HepG2 (cell line): Measurements from ENCODE around the gene PARK7. TPM values are rescaled to one million over a fixed set of nuclear protein-coding genes. Genes with fewer than 3 reads are reported as not detected.

Experiments used
- AFF4 ChIP-seq: sonication (generic); formaldehyde crosslinking; IDR thresholded peaks from 2 replicates; pipeline ENCODE4 v1.4.0; 2020; ENCODE audit warnings: missing genetic modification reagents
- DMAP1 ChIP-seq: IDR thresholded peaks from 2 replicates; pipeline ENCODE4 v1.6.1; 2016
- ELK4 ChIP-seq: sonication (generic); formaldehyde crosslinking; IDR thresholded peaks from 2 replicates; pipeline ENCODE4 v1.9.0; 2021; ENCODE audit warnings: missing genetic modification reagents, borderline replicate concordance
- FOXP4 ChIP-seq: sonication (generic); formaldehyde crosslinking; IDR thresholded peaks from 2 replicates; pipeline ENCODE4 v1.4.0; 2020; ENCODE audit warnings: missing genetic modification reagents
- HIC2 ChIP-seq: sonication (generic); formaldehyde crosslinking; IDR thresholded peaks from 2 replicates; pipeline ENCODE4 v1.9.0; 2022; ENCODE audit warnings: low read depth, missing genetic modification reagents
- JUND ChIP-seq: sonication (generic); formaldehyde crosslinking; IDR thresholded peaks from 2 replicates; pipeline ENCODE4 v1.8.0; 2022; ENCODE audit warnings: mild to moderate bottlenecking, missing genetic modification reagents
- KLF12 ChIP-seq: sonication (generic); formaldehyde crosslinking; IDR thresholded peaks from 2 replicates; pipeline ENCODE4 v1.4.0; 2020; ENCODE audit warnings: missing genetic modification reagents, borderline replicate concordance
- MAFK ChIP-seq, 2 experiments: IDR thresholded peaks in 1 of 2; conservative IDR thresholded peaks in 1 of 2; 2 replicates each; pipeline ENCODE4 v1.6.1; 2011; ENCODE audit warnings: improper control_type of control experiment in 2 of 2, low read length in 2 of 2
- SRF ChIP-seq: IDR thresholded peaks from 2 replicates; pipeline ENCODE4 v1.6.1; 2011; ENCODE audit warnings: mild to moderate bottlenecking, low read depth, low read length, moderate library complexity
- WIZ ChIP-seq: sonication (generic); formaldehyde crosslinking; IDR thresholded peaks from 2 replicates; pipeline ENCODE4 v1.5.1; 2020; ENCODE audit warnings: mild to moderate bottlenecking, missing genetic modification reagents
- ZFP37 ChIP-seq: sonication (generic); formaldehyde crosslinking; IDR thresholded peaks from 2 replicates; pipeline ENCODE4 v1.4.0; 2020; ENCODE audit warnings: missing genetic modification reagents, borderline replicate concordance
- ZMYM3 ChIP-seq: sonication (generic); formaldehyde crosslinking; IDR thresholded peaks from 2 replicates; pipeline ENCODE4 v1.5.1; 2020; ENCODE audit warnings: mild to moderate bottlenecking, missing genetic modification reagents
- ZNF547 ChIP-seq: sonication (generic); formaldehyde crosslinking; IDR thresholded peaks from 2 replicates; pipeline ENCODE4 v1.5.1; 2020; ENCODE audit warnings: mild to moderate bottlenecking, missing genetic modification reagents
- ZNF576 ChIP-seq: sonication (generic); formaldehyde crosslinking; IDR thresholded peaks from 2 replicates; pipeline ENCODE4 v1.4.0; 2020; ENCODE audit warnings: mild to moderate bottlenecking, missing genetic modification reagents
- ZNF605 ChIP-seq: sonication (generic); formaldehyde crosslinking; IDR thresholded peaks from 2 replicates; pipeline ENCODE4 v1.8.0; 2022; ENCODE audit warnings: mild to moderate bottlenecking, missing genetic modification reagents
- ZNF800 ChIP-seq: sonication (generic); formaldehyde crosslinking; IDR thresholded peaks from 2 replicates; pipeline ENCODE4 v1.4.0; 2020; ENCODE audit warnings: missing genetic modification reagents
- polyA plus RNA-seq, 8 experiments: library from polyadenylated mRNA; depleted of rRNA in 3 of 8; stranded (reverse) in 7 of 8; unstranded in 1 of 8; fragments of >200 nt; fragmentation: Illumina TruSeq in 4 of 8; extraction: Trizol in 4 of 8; gene quantifications; 2 replicates each; pipeline versions ENCODE4 v1.2.1 to v1.2.3, GENCODE V29; 2011 to 2016; ENCODE audit warnings: low read depth in 4 of 8, missing spikeins in 1 of 8, mixed read lengths in 1 of 8; ENCODE audit not compliant: insufficient read depth in 1 of 8
- total RNA-seq, 5 experiments: library from RNA; depleted of rRNA; stranded (reverse); fragments of >200 nt; fragmentation: Illumina TruSeq; extraction: Trizol; gene quantifications; 2 replicates each; pipeline ENCODE4 v1.2.3, GENCODE V29; 2016; ENCODE audit warnings: low read depth in 1 of 5

PARK7 gene
- total and polyA plus RNA-seq, 2 of the 13 experiments (the other 11 are each of a cell fraction or from before 2014, with no cell fraction given): 212 to 296 TPM

- TF ChIP-seq HIC2 (CRISPR knock-in tag) (no peak), ELK4 (CRISPR knock-in tag) (no peak), ZNF800 (CRISPR knock-in tag) (no peak), DMAP1 (CRISPR knock-in tag) (peak; percentile 39), ZNF576 (CRISPR knock-in tag) (no peak), JUND (CRISPR knock-in tag) (no peak), SRF (no peak), FOXP4 (peak; percentile 42; the same call in 1 of the 2 replicates), KLF12 (no peak), ZMYM3 (CRISPR knock-in tag) (no peak), ZNF547 (CRISPR knock-in tag) (peak; percentile 45; the same call in 1 of the 2 replicates), WIZ (CRISPR knock-in tag) (no peak), MAFK (conservative IDR thresholded peaks at IDR 0.05 in 1 of 2, IDR thresholded peaks at IDR 0.05 in 1 of 2; ENCODE audit: low read length in 2 of 2) (no peak), ZFP37 (no peak), AFF4 (CRISPR knock-in tag) (peak; percentile 37; the same call in 1 of the 2 replicates), ZNF605 (CRISPR knock-in tag) (peak; percentile 58; the same call in 1 of the 2 replicates)
These were observed 64.9 kb downstream of the PARK7 start, which contains the start of gene ERRFI1 (continued) for GRCh38 chr1:8026153-8026975.
